Measurements from ENCODE around the gene TMC4.
A peak's percentile ranks its signal among the peaks of the same experiment; 100 is the strongest.
"Not testable (repeated sequence)": the region's sequence is repeated elsewhere in the genome, so short reads cannot be mapped to it uniquely, and the experiment has no call there.

The TMC4 gene

GRCh38 chr19:54172471-54173358, at the start of gene TMC4:
TSS of gene TMC4 (minus strand) at chr19:54173160. CDS start at chr19:54173117, 43 bp downstream.
- DNase-seq = no peak

- not testable (repeated sequence) for DNase-seq
These were observed 49.0 kb upstream of the TMC4 start for GRCh38 chr19:54221947-54222346.

- not testable (repeated sequence) for DNase-seq
These were observed 46.7 kb upstream of the TMC4 start for GRCh38 chr19:54219702-54220101.

- no peak for DNase-seq
These were observed 46.2 kb upstream of the TMC4 start for GRCh38 chr19:54218960-54219661.

- no peak for DNase-seq
These were observed 45.3 kb upstream of the TMC4 start for GRCh38 chr19:54218259-54218658.

- not testable (repeated sequence) for DNase-seq
These were observed 44.7 kb upstream of the TMC4 start for GRCh38 chr19:54217517-54218247.

GRCh38 chr19:54216869-54217268, 43.9 kb upstream of the TMC4 start:
- DNase-seq = no peak

GRCh38 chr19:54214734-54215133, 41.8 kb upstream of the TMC4 start:
- not testable (repeated sequence) for DNase-seq

DNA sequence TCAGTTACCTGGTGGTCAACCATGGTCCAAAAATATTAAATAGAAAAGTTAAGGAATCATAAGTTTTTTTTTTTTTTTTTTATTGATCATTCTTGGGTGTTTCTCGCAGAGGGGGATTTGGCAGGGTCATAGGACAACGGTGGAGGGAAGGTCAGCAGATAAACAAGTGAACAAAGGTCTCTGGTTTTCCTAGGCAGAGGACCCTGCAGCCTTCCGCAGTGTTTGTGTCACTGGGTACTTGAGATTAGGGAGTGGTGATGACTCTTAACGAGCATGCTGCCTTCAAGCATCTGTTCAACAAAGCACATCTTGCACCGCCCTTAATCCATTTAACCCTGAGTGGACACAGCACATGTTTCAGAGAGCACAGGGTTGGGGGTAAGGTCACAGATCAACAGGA, 41.3 kb upstream of the TMC4 start:
- not testable (repeated sequence) for DNase-seq

GRCh38 chr19:54211235-54211634, 38.3 kb upstream of the TMC4 start:
- DNase-seq = no peak

DNA sequence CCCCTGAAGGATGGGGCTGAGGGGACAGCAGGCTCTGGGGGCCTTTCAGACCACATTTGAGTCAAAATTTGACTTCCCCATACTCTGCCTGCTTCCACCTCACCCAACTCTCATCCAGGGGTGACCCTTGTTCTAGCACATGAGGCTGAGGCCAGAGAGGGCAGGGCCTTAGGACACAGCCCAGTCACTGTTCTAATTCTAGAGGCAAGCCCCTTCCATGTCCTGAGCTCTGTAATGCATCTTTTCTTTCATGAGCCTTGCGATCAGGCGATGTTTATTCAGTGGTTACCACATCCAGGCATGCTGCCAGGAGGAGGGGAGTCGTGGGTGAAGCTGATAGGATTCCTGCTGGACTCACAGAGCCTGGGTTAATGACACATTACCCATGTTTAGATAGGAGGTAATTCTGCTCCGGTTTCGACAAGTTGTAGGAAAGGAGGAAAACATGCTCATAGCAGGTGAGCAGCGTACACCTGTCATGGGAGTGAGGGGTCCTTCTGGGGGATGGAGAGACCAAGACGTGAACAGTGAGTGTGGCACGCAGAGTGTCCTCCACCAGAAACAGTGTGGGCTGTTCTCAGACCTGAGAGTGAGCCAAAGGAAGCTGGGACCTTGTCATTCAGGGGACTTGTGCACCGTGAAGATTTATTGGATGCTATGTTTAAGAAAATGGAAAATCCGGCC, 37.0 kb upstream of the TMC4 start:
- DNase-seq = no peak

DNA sequence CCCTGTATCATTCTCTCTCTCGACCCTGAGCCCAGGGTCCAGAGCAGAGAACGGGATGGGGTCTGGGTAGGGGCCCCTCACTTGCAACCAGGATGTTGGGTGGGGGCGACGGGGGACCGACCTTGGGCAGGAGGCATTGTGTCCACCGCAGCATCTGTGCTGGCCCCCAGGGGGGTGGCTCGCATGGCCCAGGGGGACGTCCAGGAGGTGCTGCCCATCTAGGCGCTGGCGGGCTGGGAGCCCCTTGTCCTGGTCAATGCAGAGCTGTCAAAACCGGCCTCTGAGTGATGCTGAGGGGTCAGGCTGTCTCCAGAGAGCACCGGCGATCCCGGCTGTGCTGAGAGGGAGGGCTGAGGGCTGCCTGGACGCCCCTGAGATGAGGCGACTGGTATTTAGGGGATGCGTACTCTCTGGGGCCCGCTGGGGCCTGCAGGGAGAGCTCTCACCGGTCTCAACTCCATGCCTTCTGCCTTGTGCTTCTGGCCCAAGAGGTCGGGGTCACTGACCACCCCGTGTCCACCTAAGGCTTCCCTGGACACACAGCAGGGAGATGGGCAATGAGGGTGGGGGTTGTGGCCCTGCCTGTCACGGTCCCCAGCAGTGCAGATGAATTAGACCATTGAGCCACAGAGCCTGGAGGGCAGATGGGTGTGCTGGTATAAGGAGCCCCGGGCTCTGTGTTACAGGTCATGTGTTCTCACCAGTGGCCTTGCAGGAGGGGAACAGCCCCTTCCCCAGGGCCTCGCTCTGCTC, 36.3 kb upstream of the TMC4 start:
- no peak for DNase-seq

DNA sequence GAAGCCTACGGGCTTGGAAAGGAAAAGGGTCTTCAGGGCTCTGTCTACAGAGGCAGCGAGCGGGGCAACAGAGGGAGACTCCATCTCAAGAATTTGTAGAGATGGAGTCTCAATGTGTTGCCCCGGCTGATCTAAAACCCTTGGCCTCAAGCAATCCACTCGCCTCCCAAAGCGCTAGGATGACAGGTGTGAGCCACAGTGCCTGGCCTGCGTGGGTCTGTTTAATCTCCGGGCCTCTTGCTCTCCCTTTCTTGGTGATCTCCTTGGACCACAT, 35.8 kb upstream of the TMC4 start:
- no peak for DNase-seq

DNA sequence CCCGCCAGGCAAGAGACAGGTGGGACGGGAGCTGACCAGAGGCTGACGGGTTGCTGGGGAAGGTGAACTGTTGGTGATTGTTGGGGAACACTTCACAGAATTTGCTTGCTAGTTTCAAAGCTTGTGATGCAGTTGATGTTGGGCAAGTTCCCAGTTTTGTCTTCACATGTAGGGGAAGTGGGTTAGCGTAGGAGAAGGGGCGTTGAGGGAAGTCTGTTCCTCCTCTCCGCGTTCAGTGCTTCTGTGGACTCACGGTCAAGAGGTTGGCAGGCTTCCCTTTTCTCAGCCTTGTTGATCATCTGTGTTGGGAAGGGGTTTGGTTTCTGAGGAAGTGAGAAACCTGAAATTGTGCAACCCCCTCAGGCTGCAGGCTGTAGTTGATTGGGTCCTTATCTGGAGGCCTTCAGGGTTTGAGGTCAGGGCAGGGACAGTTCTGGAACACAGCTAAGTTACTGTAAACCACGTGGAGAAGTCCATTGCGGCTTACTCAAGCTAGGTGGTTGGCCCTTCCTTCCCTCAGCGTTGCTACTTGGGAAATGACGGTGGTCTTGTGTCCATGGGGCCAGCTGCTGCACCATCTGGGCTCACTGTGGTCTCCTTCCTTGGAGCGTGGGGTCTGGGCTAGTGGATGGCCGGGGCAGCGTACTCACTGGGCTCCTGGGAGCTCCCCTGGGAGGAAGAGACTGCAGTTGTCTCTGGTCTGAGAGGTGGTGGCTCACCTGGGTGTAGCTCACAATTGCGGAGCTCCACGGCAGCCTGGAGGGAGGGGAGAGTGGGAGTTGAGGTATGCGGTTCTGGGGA, 35.2 kb upstream of the TMC4 start:
- peak in 1 of 2 donors; percentile 45 for DNase-seq

DNA sequence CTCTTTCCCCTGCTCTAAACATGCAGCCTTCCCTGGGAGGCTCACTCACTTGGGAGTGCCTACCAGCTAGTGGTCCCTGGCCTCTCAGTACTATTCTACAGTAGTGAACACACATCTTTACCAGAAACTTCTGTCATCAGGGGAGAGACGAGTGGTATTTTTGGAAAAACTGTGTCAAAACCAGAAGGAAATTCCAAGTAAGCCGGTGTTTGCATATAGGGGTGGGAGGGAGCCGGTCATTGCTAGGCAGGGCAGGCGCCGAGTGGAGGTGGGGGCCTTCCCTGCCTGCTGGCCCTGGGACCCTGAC, 34.7 kb upstream of the TMC4 start:
- DNase-seq = no peak

DNA sequence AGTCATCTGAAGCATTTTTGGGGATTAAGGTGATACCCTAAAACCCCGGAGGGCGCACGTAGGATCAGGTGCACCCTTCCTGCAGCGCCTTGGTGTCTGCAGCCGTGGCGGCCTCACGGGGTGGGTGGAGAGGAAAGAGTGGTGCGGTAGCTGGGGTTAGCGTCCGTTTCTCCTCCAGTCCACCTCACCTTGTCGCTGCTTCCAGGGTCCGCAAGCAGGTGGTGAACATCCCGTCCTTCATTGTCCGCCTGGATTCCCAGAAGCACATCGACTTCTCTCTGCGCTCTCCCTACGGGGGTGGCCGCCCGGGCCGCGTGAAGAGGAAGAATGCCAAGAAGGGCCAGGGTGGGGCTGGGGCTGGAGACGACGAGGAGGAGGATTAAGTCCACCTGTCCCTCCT, 34.2 kb upstream of the TMC4 start:
- not testable (repeated sequence) for DNase-seq

- no peak for DNase-seq
These were observed 33.8 kb upstream of the TMC4 start for GRCh38 chr19:54206831-54207177.

- DNase-seq = no peak
These were observed 33.3 kb upstream of the TMC4 start for GRCh38 chr19:54206030-54206830.

DNA sequence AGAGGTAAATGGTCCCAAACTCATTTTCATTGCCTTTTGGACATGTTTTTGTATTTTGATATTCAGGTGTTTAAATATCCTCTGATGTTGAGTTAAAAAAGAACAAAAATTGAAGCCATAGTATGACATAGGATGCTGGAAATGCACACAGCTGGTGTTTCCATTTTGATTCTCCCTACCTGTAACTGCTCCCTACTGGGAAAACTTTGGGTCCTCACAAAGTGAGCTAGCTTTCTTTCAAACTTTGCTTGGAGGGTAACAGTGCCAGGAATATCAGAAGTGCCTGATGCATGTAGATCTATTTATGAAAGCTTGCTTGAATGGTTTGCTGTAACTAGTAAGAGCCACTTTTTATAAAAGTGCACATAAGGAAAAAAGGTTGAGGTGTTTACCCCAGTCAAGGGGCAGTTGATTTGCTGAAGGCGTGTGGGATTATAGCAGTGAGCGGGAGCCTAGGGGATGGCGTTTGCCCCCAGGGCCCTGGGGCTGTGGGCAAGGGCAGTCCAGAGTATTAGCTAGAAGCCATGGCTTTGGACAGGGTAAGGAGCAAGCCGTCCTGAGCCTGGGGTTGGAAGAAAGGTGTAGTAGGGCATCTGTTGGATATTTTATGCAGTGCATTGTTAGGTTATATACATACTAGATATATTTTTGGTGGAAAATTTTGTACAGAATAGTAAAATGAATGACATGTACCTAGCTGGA, 32.0 kb upstream of the TMC4 start:
- no peak for DNase-seq

DNA sequence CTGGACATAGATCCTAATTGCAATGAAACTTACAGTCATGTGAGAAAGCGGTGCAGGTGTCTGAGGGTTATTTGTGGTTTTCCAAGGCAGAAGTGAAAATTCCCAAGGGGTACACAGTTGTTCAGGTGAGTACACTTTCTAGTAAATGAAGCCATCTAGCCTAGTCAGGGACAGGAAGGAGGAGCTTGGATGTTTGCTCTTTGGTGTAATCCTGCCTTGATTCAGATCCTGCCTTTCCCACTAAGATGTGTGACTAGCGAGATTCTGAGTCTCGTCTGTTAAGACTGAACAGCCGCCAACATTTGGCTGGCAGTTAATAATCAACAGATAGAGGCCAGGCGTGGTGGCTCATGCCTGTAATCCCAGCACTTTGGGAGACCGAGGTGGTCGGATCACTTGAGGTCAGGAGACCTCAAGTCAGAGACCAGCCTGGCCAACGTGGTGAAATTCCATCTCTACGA, 30.2 kb upstream of the TMC4 start:
- no peak for DNase-seq
